Mesenchymal stem cell (in vitro differentiated cells and primary cell): Measurements from ENCODE around the gene RC3H2.

Experiments used
- DNase-seq: peaks from one replicate; pipeline ENCODE4 v3.0.0-alpha.2; 2013
- H2AFZ ChIP-seq: one replicate; pipeline ENCODE4 v1.6.1; 2013; ENCODE audit warnings: low read depth, mild to moderate bottlenecking, control low read depth, inconsistent platforms, low read length, moderate library complexity
- H2AK5ac ChIP-seq: 2 replicates; pipeline ENCODE4 v1.6.1; 2013; ENCODE audit warnings: low read length, moderate library complexity, mild to moderate bottlenecking, inconsistent platforms; ENCODE audit not compliant: severe bottlenecking
- H2BK120ac ChIP-seq: one replicate; pipeline ENCODE4 v1.6.1; 2013; ENCODE audit warnings: low read depth, mild to moderate bottlenecking, inconsistent platforms, low read length, moderate library complexity
- H2BK12ac ChIP-seq, 2 experiments: one replicate each; pipeline ENCODE4 v1.6.1; 2013; ENCODE audit warnings: inconsistent platforms in 2 of 2, low read length in 2 of 2, mild to moderate bottlenecking in 2 of 2, moderate library complexity in 2 of 2, control low read depth in 1 of 2
- H2BK15ac ChIP-seq: one replicate; pipeline ENCODE4 v1.6.1; 2013; ENCODE audit warnings: mild to moderate bottlenecking, low read depth, inconsistent platforms; ENCODE audit not compliant: poor library complexity, severe bottlenecking
- H2BK5ac ChIP-seq: 2 replicates; pipeline ENCODE4 v1.6.1; 2013; ENCODE audit warnings: low read depth, mild to moderate bottlenecking, low read length, control low read depth, inconsistent platforms; ENCODE audit not compliant: poor library complexity, severe bottlenecking
- H3K14ac ChIP-seq, 2 experiments: one replicate each; pipeline ENCODE4 v1.6.1; 2013; ENCODE audit warnings: inconsistent platforms in 2 of 2, low read length in 2 of 2, control low read depth in 1 of 2, mild to moderate bottlenecking in 1 of 2, moderate library complexity in 1 of 2
- H3K18ac ChIP-seq, 2 experiments: one replicate each; pipeline ENCODE4 v1.6.1; 2013; ENCODE audit warnings: inconsistent platforms in 2 of 2, low read length in 2 of 2, control low read depth in 1 of 2, low read depth in 1 of 2, mild to moderate bottlenecking in 1 of 2
- H3K23ac ChIP-seq, 2 experiments: one replicate each; pipeline ENCODE4 v1.6.1; 2013; ENCODE audit warnings: inconsistent platforms in 2 of 2, low read length in 2 of 2, mild to moderate bottlenecking in 2 of 2, moderate library complexity in 2 of 2, control low read depth in 1 of 2
- H3K27ac ChIP-seq: 2 replicates; pipeline ENCODE4 v1.5.1; 2013; ENCODE audit warnings: mild to moderate bottlenecking, moderate library complexity, low read length, control low read depth, inconsistent platforms; ENCODE audit not compliant: poor library complexity, severe bottlenecking
- H3K27me3 ChIP-seq, 2 experiments: 2 replicates each; pipeline versions ENCODE4 v1.6.1 to v1.7.0; 2013; ENCODE audit warnings: low read length in 2 of 2, mild to moderate bottlenecking in 2 of 2, moderate library complexity in 2 of 2, control low read depth in 1 of 2, inconsistent platforms in 1 of 2; ENCODE audit not compliant: control insufficient read depth in 1 of 2, insufficient read depth in 1 of 2
- H3K36me3 ChIP-seq, 2 experiments: 2 replicates each; pipeline versions ENCODE4 v1.6.1 to v1.7.0; 2013; ENCODE audit warnings: low read length in 2 of 2, control low read depth in 1 of 2, inconsistent platforms in 1 of 2, low read depth in 1 of 2, mild to moderate bottlenecking in 1 of 2; ENCODE audit not compliant: insufficient read depth in 2 of 2, control insufficient read depth in 1 of 2
- H3K4ac ChIP-seq, 2 experiments: one replicate each; pipeline ENCODE4 v1.6.1; 2013; ENCODE audit warnings: inconsistent platforms in 2 of 2, low read length in 2 of 2, mild to moderate bottlenecking in 2 of 2, moderate library complexity in 2 of 2, control low read depth in 1 of 2, low read depth in 1 of 2
- H3K4me1 ChIP-seq: 2 replicates; pipeline ENCODE4 v1.6.1; 2013; ENCODE audit warnings: low read depth, low read length, control low read depth; ENCODE audit not compliant: control insufficient read depth, insufficient read depth
- H3K4me2 ChIP-seq: 2 replicates; pipeline ENCODE4 v1.6.1; 2013; ENCODE audit warnings: low read length, mild to moderate bottlenecking, inconsistent platforms; ENCODE audit not compliant: poor library complexity, severe bottlenecking
- H3K4me3 ChIP-seq, 2 experiments: 2 replicates each; pipeline versions ENCODE4 v1.5.1 to v1.7.0; 2013; ENCODE audit warnings: low read length in 2 of 2, mild to moderate bottlenecking in 2 of 2, control low read depth in 1 of 2, low read depth in 1 of 2; ENCODE audit not compliant: insufficient read depth in 1 of 2
- H3K79me1 ChIP-seq: replicated peaks from 2 replicates; pipeline ENCODE4 v1.6.1; 2013; ENCODE audit warnings: mild to moderate bottlenecking, control low read depth, low read length, inconsistent platforms; ENCODE audit not compliant: poor library complexity, severe bottlenecking
- H3K9ac ChIP-seq: 2 replicates; pipeline ENCODE4 v1.7.0; 2013; ENCODE audit warnings: mild to moderate bottlenecking, low read length, moderate library complexity
- H3K9me3 ChIP-seq: 2 replicates; pipeline ENCODE4 v1.7.0; 2013; ENCODE audit warnings: mild to moderate bottlenecking, low read length; ENCODE audit not compliant: control insufficient read depth
- H4K8ac ChIP-seq: one replicate; pipeline ENCODE4 v1.6.1; 2013; ENCODE audit warnings: inconsistent platforms, mild to moderate bottlenecking, low read length, moderate library complexity
- H4K91ac ChIP-seq: one replicate; pipeline ENCODE4 v1.6.1; 2013; ENCODE audit warnings: mild to moderate bottlenecking, low read length, inconsistent platforms
- WGBS: methylation state at CpG from one replicate; pipeline ENCODE4 v1.1.7; 2013; ENCODE audit warnings: mixed read lengths; 5-methylcytosine and 5-hydroxymethylcytosine counted together

RC3H2 gene

DNA sequence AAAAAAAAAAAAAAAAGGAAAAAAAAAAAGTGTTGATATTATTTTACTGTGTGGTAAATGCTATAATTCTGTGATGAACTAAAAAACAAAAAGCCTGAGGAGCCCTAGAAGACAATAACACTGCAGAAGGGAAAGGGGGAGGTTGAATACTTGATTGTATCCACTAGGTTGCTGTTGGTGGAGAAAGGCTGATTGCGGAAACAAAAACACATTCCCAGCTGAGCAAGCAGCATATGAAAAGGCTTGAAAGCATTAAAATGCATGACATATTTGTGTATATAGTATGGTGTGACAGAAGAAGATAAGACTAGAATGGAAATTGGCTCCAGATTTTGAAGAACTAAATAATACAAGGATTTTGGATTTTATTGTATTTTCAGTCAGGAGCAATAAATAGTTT is 44.5 kb upstream of the RC3H2 start:
- Histone ChIP-seq H3K27ac (no peak overlapping the region), H2BK5ac (no peak overlapping the region), H3K36me3 (peaks cover 0 to 5% of the 10 kb centered on the region in 2 experiments), H3K27me3 (no peaks in the 10 kb centered on the region), H3K18ac (no peak overlapping the region), H2BK12ac (no peak overlapping the region), H3K4me3 (no peak overlapping the region), H2BK120ac (no peak overlapping the region), H4K8ac (no peak overlapping the region), H3K4me1 (no peaks in the 10 kb centered on the region), H2AK5ac (no peak overlapping the region), H3K9me3 (no peaks in the 10 kb centered on the region), H3K23ac (no peak overlapping the region), H3K9ac (no peak overlapping the region), H3K4ac (no peak overlapping the region), H3K4me2 (no peak overlapping the region), H2BK15ac (no peak overlapping the region), H3K79me1 (peaks cover 1% of the 10 kb centered on the region), H2AFZ (no peak overlapping the region), H4K91ac (no peak overlapping the region), H3K14ac (no peak overlapping the region)
- 98% methylated on average over 1 of the region's 1 CpG for WGBS
- DNase-seq = no peak

DNA sequence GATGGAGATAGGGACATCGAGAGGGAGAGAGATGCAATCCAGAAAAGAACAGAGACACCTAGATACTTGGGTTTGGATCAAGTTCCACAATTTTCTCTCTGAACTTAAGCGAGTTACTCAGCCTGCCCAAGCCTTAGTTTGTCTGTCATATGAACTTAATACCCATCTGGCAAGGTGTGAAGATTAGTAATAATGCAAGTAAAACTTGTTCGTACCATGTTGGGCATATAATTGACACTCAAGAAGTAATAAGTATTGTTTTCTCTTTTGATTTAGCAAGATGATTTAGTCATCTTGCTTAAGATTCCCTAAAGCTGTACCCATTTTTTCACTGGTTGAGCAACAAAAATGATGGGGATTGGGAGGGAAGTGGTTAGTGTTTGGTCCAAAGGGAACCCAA is 43.2 kb upstream of the RC3H2 start:
- H3K36me3 ChIP-seq = peaks cover 0 to 8% of the 10 kb centered on the region in 2 experiments
- H3K79me1 ChIP-seq = peaks cover 1% of the 10 kb centered on the region
- H2AFZ ChIP-seq = no peak overlapping the region
- no peak overlapping the region for H3K9ac ChIP-seq
- no peak overlapping the region for H2AK5ac ChIP-seq
- H3K27ac ChIP-seq = no peak overlapping the region
- no peak overlapping the region for H3K4ac ChIP-seq
- no peaks in the 10 kb centered on the region for H3K27me3 ChIP-seq
- H3K23ac ChIP-seq = no peak overlapping the region
- no peak overlapping the region for H2BK15ac ChIP-seq
- H4K8ac ChIP-seq = no peak overlapping the region
- H3K4me1 ChIP-seq = peaks cover 2% of the 10 kb centered on the region
- no peaks in the 10 kb centered on the region for H3K9me3 ChIP-seq
- H2BK12ac ChIP-seq = no peak overlapping the region
- H3K14ac ChIP-seq = no peak overlapping the region
- no peak overlapping the region for H3K4me2 ChIP-seq
- no peak overlapping the region for H3K4me3 ChIP-seq
- DNase-seq = no peak
- no peak overlapping the region for H2BK5ac ChIP-seq
- H4K91ac ChIP-seq = no peak overlapping the region
- 100% methylated on average over 1 of the region's 3 CpGs for WGBS
- H2BK120ac ChIP-seq = no peak overlapping the region
- no peak overlapping the region for H3K18ac ChIP-seq

DNA sequence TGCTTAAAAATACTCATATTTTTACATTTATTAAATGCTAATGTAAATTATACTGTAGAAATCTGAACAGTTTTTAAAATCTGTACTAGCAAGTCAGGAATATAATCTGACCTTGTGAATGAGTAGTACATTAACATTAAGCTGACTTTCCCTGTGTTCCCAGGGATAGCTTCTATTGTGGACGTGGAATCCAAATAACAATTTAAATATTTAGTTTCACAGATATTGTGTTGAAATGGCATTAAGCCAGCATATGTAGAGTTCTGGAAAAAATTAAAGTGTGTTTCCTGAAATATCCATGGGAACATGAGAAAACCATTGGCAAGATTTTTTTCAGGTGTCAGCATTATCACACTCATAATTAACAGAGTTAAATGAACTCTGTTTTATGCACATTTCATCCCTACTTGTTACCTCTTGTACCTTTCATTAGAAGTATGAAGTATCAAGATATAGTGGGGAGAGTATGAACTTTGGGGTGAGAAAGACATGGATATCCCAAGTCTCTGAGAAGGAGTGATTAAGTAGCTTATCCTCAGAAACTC is 41.4 kb upstream of the RC3H2 start:
- no peak overlapping the region for H3K23ac ChIP-seq

DNA sequence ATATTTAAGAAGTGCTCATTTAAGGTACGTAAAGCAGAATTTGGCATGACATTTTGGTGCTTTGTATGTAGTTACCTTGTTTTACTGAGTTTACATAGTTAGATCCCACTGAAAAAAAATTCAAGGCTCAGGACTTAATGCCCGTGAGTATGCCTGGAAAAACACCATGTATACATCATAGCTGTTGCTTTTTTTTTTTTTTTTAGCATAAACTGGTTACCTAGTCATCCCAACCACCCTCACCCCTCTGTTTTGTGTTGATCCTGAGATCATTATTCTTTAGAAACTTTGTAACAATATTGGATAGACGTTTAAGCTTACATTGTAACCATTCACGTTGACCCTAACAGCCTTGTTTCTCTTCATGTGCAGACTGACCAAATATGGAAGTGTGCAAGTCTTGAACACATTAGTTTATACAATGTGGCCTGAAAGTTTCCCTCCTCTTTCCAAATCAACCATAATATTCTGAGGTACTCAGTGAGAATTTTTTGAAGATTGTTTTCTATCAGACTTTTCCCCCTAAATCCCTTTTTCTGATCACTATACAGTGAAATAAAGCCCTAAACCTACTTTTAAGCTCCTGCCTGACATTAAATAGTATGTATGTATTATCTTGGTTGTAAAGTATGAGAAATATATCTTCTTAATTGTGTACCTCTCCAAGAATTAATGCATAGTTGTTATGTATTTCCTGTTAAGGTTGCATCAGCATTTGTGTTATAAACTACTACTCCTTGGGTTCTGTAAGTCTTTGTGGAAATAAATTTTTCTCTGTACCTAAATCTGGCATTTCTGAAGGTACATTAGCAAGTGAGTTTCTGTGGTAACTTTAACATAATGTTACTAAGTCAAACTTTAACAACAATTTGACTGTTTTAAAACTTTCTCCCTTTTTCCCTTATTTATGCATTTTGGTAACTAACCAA is 40.1 kb upstream of the RC3H2 start:
- Histone ChIP-seq H2BK12ac (no peak overlapping the region), H2AFZ (no peak overlapping the region), H3K27me3 (no peaks in the 10 kb centered on the region), H3K9ac (no peak overlapping the region), H3K27ac (no peak overlapping the region), H4K8ac (no peak overlapping the region), H3K18ac (no peak overlapping the region), H3K79me1 (no peaks in the 10 kb centered on the region), H3K4me3 (no peak overlapping the region), H4K91ac (no peak overlapping the region), H3K23ac (no peak overlapping the region), H3K4me2 (no peak overlapping the region), H2BK15ac (no peak overlapping the region), H3K9me3 (no peaks in the 10 kb centered on the region), H3K4me1 (peaks cover 5% of the 10 kb centered on the region), H2AK5ac (no peak overlapping the region), H3K14ac (no peak overlapping the region), H2BK5ac (no peak overlapping the region), H3K4ac (no peak overlapping the region), H3K36me3 (peaks cover 0 to 8% of the 10 kb centered on the region in 2 experiments), H2BK120ac (no peak overlapping the region)
- DNase-seq = peak; percentile 47
- 100% methylated on average over 1 of the region's 4 CpGs for WGBS

More for the DNA sequence above, 41.4 kb upstream of the RC3H2 start:
- Histone ChIP-seq H3K4ac (no peak overlapping the region), H3K4me1 (peaks cover 5% of the 10 kb centered on the region), H2AK5ac (no peak overlapping the region), H3K27me3 (no peaks in the 10 kb centered on the region), H4K91ac (no peak overlapping the region), H2AFZ (no peak overlapping the region), H3K36me3 (peaks cover 0 to 8% of the 10 kb centered on the region in 2 experiments), H3K79me1 (no peaks in the 10 kb centered on the region), H3K9me3 (no peaks in the 10 kb centered on the region), H3K27ac (no peak overlapping the region), H3K4me3 (no peak overlapping the region), H3K18ac (no peak overlapping the region), H3K4me2 (no peak overlapping the region), H4K8ac (no peak overlapping the region), H3K14ac (no peak overlapping the region), H3K9ac (no peak overlapping the region), H2BK15ac (no peak overlapping the region), H2BK12ac (no peak overlapping the region), H2BK5ac (no peak overlapping the region), H2BK120ac (no peak overlapping the region)
- no CpG with 5 or more reads among the region's 1 CpG for WGBS
- DNase-seq = no peak
